GM12878 (cell line): ENCODE results near the gene MACF1. TPM values are rescaled to one million over a fixed set of nuclear protein-coding genes. Genes with fewer than 3 reads are reported as not detected.
A peak's percentile ranks its signal among the peaks of the same experiment; 100 is the strongest.

Experiments used
- ATAC-seq: fragments of 200-7000 bp; cut with Tn5 transposase; 3 replicates; pipeline ENCODE4 v1.9.1; 2020; ENCODE audit warnings: mild to moderate bottlenecking, moderate library complexity
- BruUV-seq: library from RNA; stranded (reverse); fragments of 400-500 nt; replicated peaks from 2 replicates; lab custom pipeline; 2021; lab: Mats Ljungman, UMichigan
- CTCF ChIA-PET: fragments of 300-600 bp; sonication (Branson Sonifier 250); formaldehyde crosslinking; extraction: SDS; loops from one replicate; lab custom pipeline; 2021; ENCODE audit warnings: inconsistent platforms; lab: Yijun Ruan, JAX
- POLR2A ChIA-PET: fragments of 350-600 bp; formaldehyde crosslinking; extraction: SDS; loops from one replicate; lab custom pipeline; 2021; ENCODE audit warnings: inconsistent platforms; lab: Charles Lee
- RAD21 ChIA-PET: fragments of 300-600 bp; sonication (Branson Sonifier 250); formaldehyde crosslinking; loops from one replicate; lab custom pipeline; 2023; ENCODE audit warnings: antibody characterized with exemption; ENCODE audit not compliant: unreplicated experiment; lab: Charles Lee
- SMC1A ChIA-PET: fragments of 300-600 bp; sonication (Branson Sonifier 250); formaldehyde crosslinking; loops from one replicate; lab custom pipeline; 2023; ENCODE audit not compliant: unreplicated experiment, uncharacterized antibody; lab: Charles Lee
- DNase-seq: peaks from one replicate; pipeline ENCODE4 v3.0.0-alpha.2; 2011; ENCODE audit warnings: low read depth, low spot score
- FAIRE-seq: peaks from 3 replicates; lab custom pipeline; 2011; peaks lifted over from hg19 to GRCh38; lab: Jason Lieb, UNC
- H2AFZ ChIP-seq: 2 replicates; pipeline ENCODE4 v1.6.0; 2011; ENCODE audit warnings: low read depth, low read length, control low read depth; ENCODE audit not compliant: control insufficient read depth
- H3K27ac ChIP-seq: 2 replicates; pipeline ENCODE4 v1.5.1; 2011; ENCODE audit warnings: control low read depth; ENCODE audit not compliant: control insufficient read depth, insufficient read depth
- H3K27me3 ChIP-seq, 2 experiments: replicated peaks in 1 of 2; 2 replicates each; pipeline versions ENCODE4 v1.6.0 to v1.6.1; 2011; ENCODE audit warnings: low read length in 1 of 2; ENCODE audit not compliant: control insufficient read depth in 2 of 2, insufficient read depth in 2 of 2
- H3K36me3 ChIP-seq, 2 experiments: 2 replicates each; pipeline ENCODE4 v1.5.1; 2011; ENCODE audit warnings: low read length in 1 of 2; ENCODE audit not compliant: control insufficient read depth in 2 of 2, insufficient read depth in 2 of 2
- H3K4me1 ChIP-seq: 2 replicates; pipeline ENCODE4 v1.6.1; 2011; ENCODE audit warnings: mild to moderate bottlenecking, low read length, moderate library complexity, mixed read lengths; ENCODE audit not compliant: control insufficient read depth, insufficient read depth
- H3K4me2 ChIP-seq: 2 replicates; pipeline ENCODE4 v1.6.0; 2011; ENCODE audit warnings: control low read depth; ENCODE audit not compliant: control insufficient read depth, insufficient read depth
- H3K4me3 ChIP-seq: fragments of 200-600 bp; sonication (generic); 2 replicates; pipeline ENCODE4 v1.5.1; 2016
- H3K79me2 ChIP-seq: 2 replicates; pipeline ENCODE4 v1.6.0; 2011; ENCODE audit warnings: low read length; ENCODE audit not compliant: control insufficient read depth, insufficient read depth
- H3K9ac ChIP-seq: 2 replicates; pipeline ENCODE4 v1.8.0; 2011; ENCODE audit warnings: low read length, control low read depth, mixed read lengths; ENCODE audit not compliant: control insufficient read depth, insufficient read depth
- H3K9me3 ChIP-seq: replicated peaks from 3 replicates; pipeline ENCODE4 v1.5.1; 2011; ENCODE audit warnings: mild to moderate bottlenecking, low read length; ENCODE audit not compliant: control insufficient read depth, insufficient read depth
- H4K20me1 ChIP-seq: 2 replicates; pipeline ENCODE4 v1.6.0; 2011; ENCODE audit not compliant: control insufficient read depth, insufficient read depth
- CHD4 ChIP-seq: fragments of 200-600 bp; sonication (generic); IDR thresholded peaks from 2 replicates; pipeline ENCODE4 v1.6.1; 2016; ENCODE audit warnings: mild to moderate bottlenecking
- DPF2 ChIP-seq: fragments of 450-650 bp; IDR thresholded peaks from 2 replicates; pipeline ENCODE4 v1.6.1; 2017; ENCODE audit warnings: mild to moderate bottlenecking
- HDAC6 ChIP-seq: fragments of 200-600 bp; sonication (generic); IDR thresholded peaks from one replicate; pipeline ENCODE4 v1.8.0; 2017; ENCODE audit warnings: antibody characterized with exemption; ENCODE audit not compliant: unreplicated experiment
- JUNB ChIP-seq: IDR thresholded peaks from 2 replicates; pipeline ENCODE4 v1.6.1; 2016; ENCODE audit warnings: antibody characterized with exemption, mild to moderate bottlenecking
- LARP7 ChIP-seq: fragments of 450-650 bp; IDR thresholded peaks from 2 replicates; pipeline ENCODE4 v1.6.1; 2017; ENCODE audit warnings: mild to moderate bottlenecking
- MTA2 ChIP-seq: fragments of 450-650 bp; IDR thresholded peaks from 2 replicates; pipeline ENCODE4 v1.6.1; 2016; ENCODE audit warnings: low read depth, mild to moderate bottlenecking, moderate library complexity
- MXI1 ChIP-seq: fragments of 150-350 bp; IDR thresholded peaks from 2 replicates; pipeline ENCODE4 v1.6.1; 2011; ENCODE audit warnings: low read depth, mild to moderate bottlenecking, inconsistent platforms, low read length, improper control_type of control experiment
- NR2C1 ChIP-seq: fragments of 450-650 bp; IDR thresholded peaks from 2 replicates; pipeline ENCODE4 v1.6.1; 2017; ENCODE audit warnings: antibody characterized with exemption, mild to moderate bottlenecking, moderate library complexity
- PAX8 ChIP-seq: fragments of 450-650 bp; IDR thresholded peaks from 2 replicates; pipeline ENCODE4 v1.6.1; 2017; ENCODE audit warnings: mild to moderate bottlenecking, moderate library complexity
- SIX5 ChIP-seq: IDR thresholded peaks from 2 replicates; pipeline ENCODE4 v1.6.1; 2011; ENCODE audit warnings: mild to moderate bottlenecking, low read depth, low read length, moderate library complexity; ENCODE audit not compliant: severe bottlenecking
- SREBF2 ChIP-seq: IDR thresholded peaks from 2 replicates; pipeline ENCODE4 v1.6.1; 2012; ENCODE audit warnings: mild to moderate bottlenecking, low read length
- STAT3 ChIP-seq: IDR thresholded peaks from 2 replicates; pipeline ENCODE4 v1.6.1; 2011; ENCODE audit warnings: low read depth, low read length, improper control_type of control experiment
- SUPT20H ChIP-seq: IDR thresholded peaks from 2 replicates; pipeline ENCODE4 v1.6.1; 2011; ENCODE audit warnings: low read depth, mild to moderate bottlenecking, low read length, moderate library complexity, borderline replicate concordance; ENCODE audit not compliant: control insufficient read depth
- WRNIP1 ChIP-seq: IDR thresholded peaks from 2 replicates; pipeline ENCODE4 v1.6.1; 2011; ENCODE audit warnings: low read depth, low read length, improper control_type of control experiment, borderline replicate concordance
- ZBED1 ChIP-seq: IDR thresholded peaks from 2 replicates; pipeline ENCODE4 v1.6.1; 2016; ENCODE audit warnings: borderline replicate concordance
- WGBS: methylation state at CpG from one replicate; pipeline ENCODE4 v1.1.6; 2016; ENCODE audit warnings: low lambda C conversion rate; ENCODE audit not compliant: insufficient replicate concordance, insufficient coverage; ENCODE audit errors: missing lambda C conversion rate; 5-methylcytosine and 5-hydroxymethylcytosine counted together
- in situ Hi-C: fragments of 300-500 bp; cut with MboI; formaldehyde crosslinking; loops from 9 replicates; pipeline ENCODE4 v1.14.3; 2018; ENCODE audit warnings: mixed read lengths
- intact Hi-C: fragments of 100-400 bp; cut with micrococcal nuclease; formaldehyde crosslinking; loops from one replicate; pipeline ENCODE4 v1.14.2; 2022; ENCODE audit not compliant: unreplicated experiment
- polyA plus RNA-seq, 11 experiments: library from polyadenylated mRNA; depleted of rRNA in 4 of 11; unstranded in 6 of 11; stranded (reverse) in 5 of 11; fragments of >200 nt; fragmentation: Nextera tagmentation in 4 of 11; fragmentation: Illumina TruSeq in 1 of 11; extraction: Ambion mirVana in 4 of 11; extraction: Trizol in 1 of 11; gene quantifications; 1 replicate in 1 of 11; 2 replicates in 10 of 11; pipeline versions ENCODE4 v1.2.1 to v1.2.3, GENCODE V29; 2011 to 2016; ENCODE audit warnings: inconsistent platforms in 2 of 11, missing spikeins in 2 of 11, low read depth in 1 of 11
- total RNA-seq, 4 experiments: library from RNA; depleted of rRNA in 3 of 4; stranded (reverse); fragments of >200 nt in 3 of 4; fragmentation: Illumina TruSeq in 1 of 4; extraction: Trizol in 1 of 4; gene quantifications; 2 replicates each; pipeline versions ENCODE4 v1.2.1 to v1.2.3, GENCODE V29; 2013 to 2021
- TF ChIP-seq, protein P1 (sequence below): fragments of 450-650 bp; conservative IDR thresholded peaks from 2 replicates; pipeline ENCODE4 v1.6.1; 2017; ENCODE audit warnings: mild to moderate bottlenecking, moderate library complexity
- TF ChIP-seq, protein P2 (sequence below): IDR thresholded peaks from 2 replicates; pipeline ENCODE4 v1.6.1; 2011; ENCODE audit warnings: mild to moderate bottlenecking, low read depth, low read length, moderate library complexity; ENCODE audit not compliant: insufficient replicate concordance

Gene MACF1
- total and polyA plus RNA-seq, 10 of the 15 experiments (the other 5 are each of a cell fraction or from before 2014, with no cell fraction given) = 15.5 to 201 (median 76.9) TPM

DNA sequence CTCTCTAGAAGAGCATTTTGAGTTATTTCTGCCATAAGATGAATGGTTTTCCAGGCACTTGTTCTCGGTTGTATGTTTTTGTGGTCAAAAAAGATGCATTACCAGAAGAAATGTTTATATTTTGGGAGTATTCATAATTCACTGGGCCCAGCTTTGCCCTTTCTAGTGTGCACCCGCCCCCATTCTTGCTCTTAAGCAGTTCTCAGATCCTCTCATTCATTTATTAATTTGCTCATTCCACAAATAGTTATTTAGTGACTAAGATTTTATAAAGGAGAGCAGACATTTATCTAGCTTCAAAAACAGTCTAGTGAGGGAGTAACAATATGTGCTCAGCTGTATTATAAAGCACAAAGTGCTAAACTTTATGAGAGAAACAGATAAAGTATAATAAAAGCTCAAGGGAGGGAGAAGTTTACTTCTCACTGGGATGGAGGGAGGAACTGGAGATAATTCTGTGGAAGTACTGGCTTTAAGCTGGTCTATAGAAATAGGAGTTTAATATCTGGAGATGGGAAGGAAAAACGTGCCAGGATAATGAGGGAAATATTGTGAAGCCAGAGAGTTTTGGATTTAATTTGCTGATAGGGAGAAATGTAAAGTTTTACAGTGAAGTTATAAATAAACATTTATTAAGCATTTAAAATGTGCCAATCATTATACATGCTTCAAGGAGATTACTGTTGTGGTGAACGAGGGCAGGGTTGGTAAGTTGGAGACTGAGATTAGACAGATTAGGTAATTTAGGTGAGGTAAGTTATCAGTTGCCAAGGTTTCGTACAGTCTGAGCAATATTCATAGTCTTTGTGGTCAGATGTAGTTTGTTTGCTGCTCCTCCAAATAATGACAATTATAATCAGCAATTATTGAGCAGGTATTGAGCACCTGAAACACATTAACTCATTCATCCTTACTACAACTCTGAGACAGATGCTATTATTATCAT, 9.1 kb upstream of the MACF1 start:
- ATAC-seq (peak; percentile 69), FAIRE-seq (peak; percentile 7), DNase-seq (no peak)
- H3K4me2 ChIP-seq = peak overlapping the region; percentile 62
- H3K4me1 ChIP-seq = peaks cover 55% of the 10 kb centered on the region
- no peak overlapping the region for H2AFZ ChIP-seq
- H3K79me2 ChIP-seq = peaks cover 64% of the 10 kb centered on the region
- no TSS peak for BruUV-seq
- H4K20me1 ChIP-seq = no peaks in the 10 kb centered on the region
- H3K9me3 ChIP-seq = no peaks in the 10 kb centered on the region
- H3K4me3 ChIP-seq = no peak overlapping the region; the same call in 1 of the 2 replicates
- H3K27ac ChIP-seq = peak overlapping the region; percentile 62
- ChIA-PET POLR2A (interaction anchor here (1.2 to 5.8 kb wide), 6 partner anchors 10 to 91 kb away, joined by 7 to 52 read pairs (median 18); partner anchors contain the start of gene MACF1), RAD21 (interaction anchor here (1.2 to 12.8 kb wide), 8 partner anchors 10 to 96 kb away, joined by 3 to 393 read pairs (median 100); no protein-coding TSS in a partner anchor), SMC1A (interaction anchor here (0.8 to 12.1 kb wide), 14 partner anchors 10 to 124 kb away, joined by 3 to 655 read pairs (median 56); partner anchors contain the start of gene MACF1), CTCF (interaction anchor here (1.4 to 14.8 kb wide), 12 partner anchors 11 to 463 kb away, joined by 3 to 918 read pairs (median 48); partner anchors contain the start of gene MACF1)
- H3K9ac ChIP-seq = no peak overlapping the region
- WGBS = 52% methylated on average over 5 of the region's 5 CpGs
- H3K27me3 ChIP-seq = no peaks in the 10 kb centered on the region
- intact Hi-C loops = no loop called here
- H3K36me3 ChIP-seq = no peaks in the 10 kb centered on the region
- in situ Hi-C loops = no loop called here
- TF ChIP-seq SIX5 (no peak), NR2C1 (no peak), LARP7 (no peak), SUPT20H (no peak), SREBF2 (no peak), CHD4 (no peak), STAT3 (no peak), PAX8 (no peak), JUNB (peak; percentile 85), HDAC6 (no peak), DPF2 (0 out of 2 replicates have a peak, but pooled peaks have one; percentile 16), WRNIP1 (no peak), MXI1 (no peak), MTA2 (peak; percentile 75), ZBED1 (no peak)
- TF ChIP-seq, protein P1, sequence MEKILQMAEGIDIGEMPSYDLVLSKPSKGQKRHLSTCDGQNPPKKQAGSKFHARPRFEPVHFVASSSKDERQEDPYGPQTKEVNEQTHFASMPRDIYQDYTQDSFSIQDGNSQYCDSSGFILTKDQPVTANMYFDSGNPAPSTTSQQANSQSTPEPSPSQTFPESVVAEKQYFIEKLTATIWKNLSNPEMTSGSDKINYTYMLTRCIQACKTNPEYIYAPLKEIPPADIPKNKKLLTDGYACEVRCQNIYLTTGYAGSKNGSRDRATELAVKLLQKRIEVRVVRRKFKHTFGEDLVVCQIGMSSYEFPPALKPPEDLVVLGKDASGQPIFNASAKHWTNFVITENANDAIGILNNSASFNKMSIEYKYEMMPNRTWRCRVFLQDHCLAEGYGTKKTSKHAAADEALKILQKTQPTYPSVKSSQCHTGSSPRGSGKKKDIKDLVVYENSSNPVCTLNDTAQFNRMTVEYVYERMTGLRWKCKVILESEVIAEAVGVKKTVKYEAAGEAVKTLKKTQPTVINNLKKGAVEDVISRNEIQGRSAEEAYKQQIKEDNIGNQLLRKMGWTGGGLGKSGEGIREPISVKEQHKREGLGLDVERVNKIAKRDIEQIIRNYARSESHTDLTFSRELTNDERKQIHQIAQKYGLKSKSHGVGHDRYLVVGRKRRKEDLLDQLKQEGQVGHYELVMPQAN = no peak
- TF ChIP-seq, protein P2, sequence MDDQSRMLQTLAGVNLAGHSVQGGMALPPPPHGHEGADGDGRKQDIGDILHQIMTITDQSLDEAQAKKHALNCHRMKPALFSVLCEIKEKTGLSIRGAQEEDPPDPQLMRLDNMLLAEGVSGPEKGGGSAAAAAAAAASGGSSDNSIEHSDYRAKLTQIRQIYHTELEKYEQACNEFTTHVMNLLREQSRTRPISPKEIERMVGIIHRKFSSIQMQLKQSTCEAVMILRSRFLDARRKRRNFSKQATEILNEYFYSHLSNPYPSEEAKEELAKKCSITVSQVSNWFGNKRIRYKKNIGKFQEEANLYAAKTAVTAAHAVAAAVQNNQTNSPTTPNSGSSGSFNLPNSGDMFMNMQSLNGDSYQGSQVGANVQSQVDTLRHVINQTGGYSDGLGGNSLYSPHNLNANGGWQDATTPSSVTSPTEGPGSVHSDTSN = peak; percentile 30
